HepG2 (cell line): Measurements from ENCODE around the gene TVP23A. TPM values are rescaled to one million over a fixed set of nuclear protein-coding genes. Genes with fewer than 3 reads are reported as not detected.

Experiments used
- KMT2A ChIP-seq: sonication (generic); formaldehyde crosslinking; IDR thresholded peaks from 2 replicates; pipeline ENCODE4 v1.4.0; 2020; ENCODE audit warnings: missing genetic modification reagents
- MED1 ChIP-seq: sonication (generic); formaldehyde crosslinking; IDR thresholded peaks from 2 replicates; pipeline ENCODE4 v1.4.0; 2020; ENCODE audit warnings: missing genetic modification reagents
- NAIF1 ChIP-seq: sonication (generic); formaldehyde crosslinking; IDR thresholded peaks from 2 replicates; pipeline ENCODE4 v1.5.0; 2020; ENCODE audit warnings: mild to moderate bottlenecking, missing genetic modification reagents, borderline replicate concordance
- NPAS2 ChIP-seq: sonication (generic); formaldehyde crosslinking; IDR thresholded peaks from 2 replicates; pipeline ENCODE4 v1.8.0; 2022; ENCODE audit warnings: mild to moderate bottlenecking, missing genetic modification reagents, borderline replicate concordance
- PLSCR1 ChIP-seq: sonication (generic); formaldehyde crosslinking; IDR thresholded peaks from 2 replicates; pipeline ENCODE4 v1.5.0; 2020; ENCODE audit warnings: missing genetic modification reagents, mild to moderate bottlenecking, borderline replicate concordance
- POLR2AphosphoS2 ChIP-seq: IDR thresholded peaks from 2 replicates; pipeline ENCODE4 v1.6.1; 2011; ENCODE audit warnings: low read depth, low read length, improper control_type of control experiment
- PPARG ChIP-seq: conservative IDR thresholded peaks from 2 replicates; pipeline ENCODE4 v1.6.1; 2016; ENCODE audit warnings: missing biosample characterization, missing genetic modification reagents
- STAT5B ChIP-seq: sonication (generic); formaldehyde crosslinking; IDR thresholded peaks from 2 replicates; pipeline ENCODE4 v1.4.0; 2020; ENCODE audit warnings: missing genetic modification reagents
- THAP9 ChIP-seq: sonication (generic); formaldehyde crosslinking; IDR thresholded peaks from 2 replicates; pipeline ENCODE4; 2020; ENCODE audit warnings: missing genetic modification reagents, mild to moderate bottlenecking, borderline replicate concordance
- TOPORS ChIP-seq: sonication (generic); formaldehyde crosslinking; IDR thresholded peaks from 2 replicates; pipeline ENCODE4 v1.8.0; 2023; ENCODE audit warnings: mild to moderate bottlenecking, missing genetic modification reagents
- XRCC5 ChIP-seq: fragments of 200-400 bp; formaldehyde crosslinking; optimal IDR thresholded peaks from 2 replicates; pipeline ENCODE3; 2017; ENCODE audit warnings: mild to moderate bottlenecking, low read length
- ZC3H4 ChIP-seq: sonication (generic); formaldehyde crosslinking; IDR thresholded peaks from 2 replicates; pipeline ENCODE4 v1.4.0; 2020; ENCODE audit warnings: missing genetic modification reagents, borderline replicate concordance
- ZMYM2 ChIP-seq: sonication (generic); formaldehyde crosslinking; IDR thresholded peaks from 2 replicates; pipeline ENCODE4 v1.8.0; 2022; ENCODE audit warnings: mild to moderate bottlenecking, missing genetic modification reagents
- ZNF10 ChIP-seq: sonication (generic); formaldehyde crosslinking; IDR thresholded peaks from 2 replicates; pipeline ENCODE4 v1.4.0; 2020; ENCODE audit warnings: mild to moderate bottlenecking, low read depth, missing genetic modification reagents, borderline replicate concordance
- ZNF512 ChIP-seq: sonication (generic); formaldehyde crosslinking; IDR thresholded peaks from 2 replicates; pipeline ENCODE4 v1.4.0; 2020; ENCODE audit warnings: mild to moderate bottlenecking, missing genetic modification reagents
- ZNF646 ChIP-seq: sonication (generic); formaldehyde crosslinking; IDR thresholded peaks from 2 replicates; pipeline ENCODE4 v1.9.0; 2021; ENCODE audit warnings: mild to moderate bottlenecking, missing genetic modification reagents
- ZNF766 ChIP-seq: sonication (generic); formaldehyde crosslinking; IDR thresholded peaks from 2 replicates; pipeline ENCODE4 v1.5.0; 2020; ENCODE audit warnings: missing genetic modification reagents, borderline replicate concordance
- polyA plus RNA-seq, 8 experiments: library from polyadenylated mRNA; depleted of rRNA in 3 of 8; stranded (reverse) in 7 of 8; unstranded in 1 of 8; fragments of >200 nt; fragmentation: Illumina TruSeq in 4 of 8; extraction: Trizol in 4 of 8; gene quantifications; 2 replicates each; pipeline versions ENCODE4 v1.2.1 to v1.2.3, GENCODE V29; 2011 to 2016; ENCODE audit warnings: low read depth in 4 of 8, missing spikeins in 1 of 8, mixed read lengths in 1 of 8; ENCODE audit not compliant: insufficient read depth in 1 of 8
- total RNA-seq, 5 experiments: library from RNA; depleted of rRNA; stranded (reverse); fragments of >200 nt; fragmentation: Illumina TruSeq; extraction: Trizol; gene quantifications; 2 replicates each; pipeline ENCODE4 v1.2.3, GENCODE V29; 2016; ENCODE audit warnings: low read depth in 1 of 5

TVP23A gene
- total and polyA plus RNA-seq, 2 of the 13 experiments (the other 11 are each of a cell fraction or from before 2014, with no cell fraction given), result not detected

- TF ChIP-seq ZNF646 (no peak; the same call in 1 of the 2 replicates), ZNF10 (no peak), POLR2AphosphoS2 (no peak), ZNF512 (CRISPR knock-in tag) (0 out of 2 replicates have a peak, but pooled peaks have one; percentile 48), ZC3H4 (no peak), THAP9 (peak; percentile 38; the same call in 1 of the 2 replicates), NAIF1 (CRISPR knock-in tag) (no peak), KMT2A (CRISPR knock-in tag) (no peak), STAT5B (no peak), PPARG (CRISPR knock-in tag) (peak; percentile 51; the same call in 1 of the 2 replicates), ZMYM2 (CRISPR knock-in tag) (no peak), PLSCR1 (CRISPR knock-in tag) (no peak), TOPORS (0 out of 2 replicates have a peak, but pooled peaks have one; percentile 35), ZNF766 (CRISPR knock-in tag) (no peak), MED1 (CRISPR knock-in tag) (peak; percentile 78), NPAS2 (no peak), XRCC5 (peak; percentile 44)
Observed at GRCh38 chr16:10728003-10728887, 90.3 kb downstream of the TVP23A start (continued).
